GM11168 (cell line): ENCODE results near the gene ADRA2B.

Experiments used
- in situ Hi-C: fragments of 300-500 bp; cut with MboI; formaldehyde crosslinking; loops from one replicate; pipeline ENCODE4 v1.12.0; 2022; ENCODE audit warnings: low sequenced_read_pairs; ENCODE audit not compliant: unreplicated experiment

ADRA2B gene

GRCh38 chr2:96108541-96109360 is 7.6 kb downstream of the ADRA2B start:
- in situ Hi-C loops = loop anchor here (25.0 kb wide), 1 partner anchor 321 kb away; no protein-coding TSS in a partner anchor

DNA sequence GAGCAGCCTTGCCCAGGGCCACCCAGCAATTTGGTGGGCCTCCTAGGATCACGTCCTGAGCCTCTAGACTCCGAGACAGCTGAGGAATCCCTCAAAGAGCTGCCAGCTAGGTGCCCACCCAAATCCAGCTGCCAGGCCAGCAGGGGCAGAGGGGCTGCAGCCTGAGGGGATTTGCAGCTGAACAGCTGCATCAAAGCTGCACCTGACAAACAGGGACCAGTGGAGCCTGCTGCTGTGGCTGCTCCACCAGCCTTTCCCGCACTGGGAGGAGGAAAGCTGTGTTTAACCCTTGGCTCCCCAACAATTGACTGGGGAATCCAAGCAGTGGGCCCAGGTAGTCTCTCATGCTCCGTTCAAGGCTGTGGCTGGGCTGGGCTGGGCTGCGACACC is 8.2 kb downstream of the ADRA2B start:
- in situ Hi-C loops = loop anchor here (25.0 kb wide), 1 partner anchor 321 kb away; no protein-coding TSS in a partner anchor

- in situ Hi-C loops = loop anchor here (25.0 kb wide), 1 partner anchor 320 kb away; no protein-coding TSS in a partner anchor
These were observed 8.7 kb downstream of the ADRA2B start for GRCh38 chr2:96107708-96108065.

GRCh38 chr2:96106991-96107707 is 9.2 kb downstream of the ADRA2B start:
- in situ Hi-C loops = loop anchor here (25.0 kb wide), 1 partner anchor 320 kb away; no protein-coding TSS in a partner anchor

DNA sequence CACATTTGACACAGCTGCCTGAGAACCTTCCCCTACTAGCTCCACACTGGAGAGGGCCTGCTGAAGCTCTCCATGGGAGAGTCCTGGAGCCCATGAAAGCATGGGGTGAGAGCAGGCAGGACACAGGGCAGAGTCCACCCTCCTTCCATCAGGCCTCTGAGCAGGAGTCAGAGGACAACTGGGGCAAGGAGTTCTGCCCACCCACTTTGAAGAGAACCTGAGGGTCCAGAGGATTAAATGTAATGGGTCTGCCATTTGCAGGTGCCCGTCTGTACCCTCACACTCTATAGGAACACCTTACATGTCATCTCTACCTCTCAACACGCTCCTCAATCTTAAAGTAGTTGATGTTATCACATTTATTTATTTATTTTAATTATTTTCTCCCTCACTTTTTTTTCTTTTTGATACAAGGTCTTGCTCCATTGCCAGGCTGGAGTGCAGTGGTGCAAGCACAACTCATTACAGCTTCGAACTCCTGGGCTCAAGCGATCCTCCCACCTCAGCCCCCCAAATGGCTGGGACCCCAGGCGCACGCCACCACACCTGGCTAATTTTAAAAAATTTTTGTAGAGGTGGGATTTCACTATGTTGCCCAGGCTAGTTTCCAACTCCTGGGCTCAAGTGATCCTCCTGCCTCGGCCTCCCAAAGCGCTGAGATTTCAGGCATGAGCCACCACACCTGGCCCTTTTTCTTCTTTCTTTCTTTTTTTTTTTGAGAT is 10.2 kb downstream of the ADRA2B start:
- in situ Hi-C loops = loop anchor here (25.0 kb wide), 1 partner anchor 319 kb away; no protein-coding TSS in a partner anchor

GRCh38 chr2:96105152-96105915 is 11.0 kb downstream of the ADRA2B start:
- in situ Hi-C loops = loop anchor here (25.0 kb wide), 1 partner anchor 318 kb away; no protein-coding TSS in a partner anchor

GRCh38 chr2:96104487-96104861 is 11.9 kb downstream of the ADRA2B start:
- in situ Hi-C loops = loop anchor here (25.0 kb wide), 1 partner anchor 317 kb away; no protein-coding TSS in a partner anchor

GRCh38 chr2:96103761-96104486 is 12.4 kb downstream of the ADRA2B start:
- in situ Hi-C loops = loop anchor here (25.0 kb wide), 1 partner anchor 317 kb away; no protein-coding TSS in a partner anchor

DNA sequence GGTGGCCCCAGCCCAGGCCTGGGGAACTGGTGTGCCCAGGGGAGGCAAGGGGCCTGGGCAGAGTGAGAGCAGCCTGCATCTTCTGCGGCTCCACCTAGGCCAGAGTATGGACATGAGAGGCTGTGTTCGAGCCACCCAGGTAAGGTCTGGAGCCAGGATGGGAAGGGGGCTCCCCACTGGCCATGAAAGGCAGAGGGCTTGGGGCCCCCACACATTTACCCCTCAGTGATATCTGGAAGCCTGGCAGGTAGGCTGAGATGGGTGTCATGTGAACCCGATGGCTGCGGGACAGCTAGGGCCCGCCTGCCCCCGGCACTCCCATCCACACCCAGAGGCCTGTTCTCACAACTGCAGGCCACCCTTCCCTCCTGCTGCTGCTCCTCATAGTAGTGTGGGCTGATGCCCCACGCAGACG is 13.2 kb downstream of the ADRA2B start:
- in situ Hi-C loops = loop anchor here (25.0 kb wide), 1 partner anchor 316 kb away; no protein-coding TSS in a partner anchor

DNA sequence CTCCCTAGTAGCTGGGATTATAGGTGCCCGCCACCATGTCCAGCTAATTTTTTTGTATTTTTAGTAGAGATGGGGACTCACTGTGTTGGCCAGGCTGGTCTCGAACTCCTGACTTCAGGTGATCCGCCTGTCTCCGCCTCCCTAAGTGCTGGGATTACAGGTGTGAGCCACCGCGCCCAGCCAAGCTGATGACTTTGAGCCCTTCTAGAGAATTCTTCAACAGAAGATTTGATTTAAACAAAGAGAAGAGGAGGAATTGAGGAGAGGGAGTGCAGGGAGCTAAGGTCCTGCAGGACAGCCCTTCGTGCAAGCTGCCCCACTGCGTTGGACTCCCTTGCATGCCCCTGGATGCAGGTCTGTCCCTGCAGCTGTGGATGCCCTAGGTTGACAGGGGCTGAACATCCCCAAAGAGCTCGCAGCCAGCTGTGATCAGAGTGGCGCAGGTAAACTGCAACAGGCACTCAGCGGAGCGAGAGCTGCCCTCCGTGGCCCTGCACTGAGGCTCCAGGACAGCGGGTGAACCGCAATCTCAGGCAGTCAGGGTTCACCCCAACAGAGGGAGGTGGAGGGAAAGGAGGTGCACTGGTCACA is 13.7 kb downstream of the ADRA2B start:
- in situ Hi-C loops = loop anchor here (25.0 kb wide), 1 partner anchor 315 kb away; no protein-coding TSS in a partner anchor

GRCh38 chr2:96100893-96101304 is 15.5 kb downstream of the ADRA2B start:
- in situ Hi-C loops = loop anchor here (25.0 kb wide), 1 partner anchor 314 kb away; no protein-coding TSS in a partner anchor

DNA sequence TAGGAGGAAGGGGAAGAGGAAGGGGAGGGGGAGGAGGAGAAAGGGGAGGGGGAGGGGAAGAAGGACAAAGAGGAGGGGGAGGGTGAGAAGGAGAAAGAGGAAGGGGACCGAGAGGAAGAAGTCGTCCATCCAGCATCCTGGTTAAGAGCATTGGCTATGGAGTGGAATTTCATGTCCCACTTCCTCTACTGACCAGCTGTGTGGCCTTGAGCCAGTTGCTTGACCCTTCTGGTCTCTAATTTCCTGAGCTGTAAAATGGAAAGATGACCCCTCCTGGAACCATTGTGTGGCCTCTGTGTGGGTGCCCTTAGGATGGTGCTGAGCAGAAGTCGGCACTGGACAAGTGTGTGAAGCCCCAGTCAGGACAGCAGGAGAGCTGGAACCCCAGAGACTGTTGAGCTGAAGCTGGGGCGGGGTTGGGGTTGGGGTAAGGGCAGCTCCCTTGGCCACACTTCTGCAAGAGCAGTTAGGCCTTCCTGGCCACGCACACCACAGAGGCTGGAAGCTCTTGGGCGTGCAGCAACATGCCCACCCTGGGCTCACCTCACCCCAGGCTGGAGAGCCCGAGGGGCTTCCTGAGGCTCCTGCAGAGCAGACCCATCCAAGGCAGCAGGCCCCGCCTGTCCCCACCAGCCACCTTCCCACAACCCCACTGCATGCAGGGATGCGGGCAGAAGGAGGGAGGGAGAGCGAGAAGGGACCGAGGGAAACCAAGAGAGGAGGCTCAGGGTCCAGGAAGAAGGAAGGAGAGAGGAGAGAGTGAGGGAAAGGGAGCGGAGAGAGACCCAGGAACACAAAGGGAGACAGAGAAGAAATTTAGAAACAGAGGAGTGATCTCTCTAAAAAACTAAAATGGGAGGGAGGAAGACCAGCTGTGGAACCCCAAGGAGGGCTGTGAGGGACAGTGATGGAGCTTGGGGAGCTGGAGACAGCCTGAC is 16.2 kb downstream of the ADRA2B start:
- in situ Hi-C loops = loop anchor here (25.0 kb wide), 1 partner anchor 313 kb away; no protein-coding TSS in a partner anchor

GRCh38 chr2:96098900-96099590 is 17.3 kb downstream of the ADRA2B start:
- in situ Hi-C loops = no loop called here

DNA sequence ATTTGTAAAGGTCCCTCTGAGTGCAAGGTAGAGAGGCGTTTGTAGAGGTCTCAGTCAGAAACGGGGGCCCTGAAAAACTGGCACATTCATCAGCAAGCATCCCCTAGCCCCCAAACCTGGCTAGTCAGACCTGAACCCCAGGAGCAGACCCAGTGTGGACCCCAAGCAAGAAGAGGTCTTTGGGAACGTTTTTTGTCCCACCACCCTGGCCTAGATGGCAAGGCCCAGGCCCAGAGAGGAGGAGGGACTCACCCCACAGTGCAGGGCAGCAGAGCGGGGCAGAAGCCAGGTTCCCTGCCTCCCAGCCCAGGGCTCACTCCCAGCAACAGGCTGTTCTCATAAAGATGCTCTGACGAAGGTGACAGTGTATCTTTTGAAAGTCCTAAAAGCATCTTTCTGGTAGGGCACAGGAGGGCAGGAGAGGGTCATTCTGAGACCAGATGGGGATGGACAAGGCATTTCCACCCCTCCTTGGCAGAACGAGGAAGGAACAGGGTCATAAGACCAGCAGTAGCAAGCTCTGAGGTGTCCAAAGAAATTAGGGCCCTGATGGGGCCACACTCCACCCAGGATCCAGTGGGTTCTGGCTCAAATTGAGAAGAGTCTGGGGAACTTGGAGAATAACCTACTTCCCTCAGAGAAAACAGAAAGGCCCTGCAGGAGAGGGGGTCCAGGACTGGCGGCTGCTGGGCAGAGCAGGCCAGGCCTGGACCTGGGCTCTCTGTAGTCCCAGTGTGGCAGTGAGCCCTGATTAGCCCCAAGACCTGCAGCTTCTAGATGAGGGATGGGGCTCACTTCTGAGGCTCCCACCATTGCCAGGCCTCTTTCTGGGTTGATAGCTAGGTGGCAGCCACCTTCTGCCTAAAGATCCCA is 18.2 kb downstream of the ADRA2B start:
- in situ Hi-C loops = no loop called here

DNA sequence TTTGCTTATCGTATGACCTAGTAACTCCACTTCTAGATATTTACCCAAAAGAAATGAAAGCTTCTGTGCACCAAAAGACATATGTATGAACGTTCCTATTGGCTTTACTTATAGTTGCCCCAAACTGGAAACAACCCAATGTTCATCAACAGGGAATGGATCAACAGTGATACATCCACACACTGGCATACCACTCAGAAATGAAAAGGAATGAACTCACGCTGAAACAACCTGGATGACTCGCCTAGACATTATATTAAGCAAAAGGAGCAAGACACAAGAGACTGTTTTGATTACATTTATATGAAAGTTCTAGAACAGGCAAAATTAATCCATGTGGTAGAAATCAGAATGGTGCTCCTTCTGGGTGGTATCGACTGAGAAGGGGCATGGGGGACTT is 18.9 kb downstream of the ADRA2B start:
- in situ Hi-C loops = no loop called here

DNA sequence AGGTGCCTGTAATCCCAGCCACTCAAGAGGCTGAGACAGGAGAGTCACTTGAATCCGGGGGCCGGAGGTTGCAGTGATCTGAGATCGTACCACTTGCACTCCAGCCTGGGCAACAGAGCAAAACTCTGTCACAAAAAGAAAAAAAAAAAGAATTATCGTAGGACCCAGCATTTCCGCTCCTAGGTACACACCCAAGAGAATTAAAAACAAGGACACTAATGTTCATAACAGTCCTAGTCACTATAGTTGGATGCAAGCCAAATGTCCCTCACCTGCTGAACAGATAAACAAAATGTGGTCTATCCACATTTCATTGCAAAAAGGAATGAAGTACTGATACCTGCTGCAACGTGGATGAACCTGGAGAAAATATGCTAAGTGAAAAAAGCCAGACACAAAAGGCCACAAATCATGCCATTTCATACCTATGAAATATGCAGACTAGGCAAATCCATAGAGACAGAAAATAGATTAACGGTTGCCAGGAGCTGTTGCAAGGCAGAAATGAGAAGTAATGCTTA is 21.2 kb downstream of the ADRA2B start:
- in situ Hi-C loops = no loop called here
